NCI-H526 treated with DMSO at 0.1 percent for 48 hours (cell line): ENCODE data around the gene TMEM229B.
A peak's percentile ranks its signal among the peaks of the same experiment; 100 is the strongest.

Experiments used
- DNase-seq: peaks from one replicate; lab custom pipeline; 2025; lab: John Stamatoyannopoulos, UW

The TMEM229B gene

GRCh38 chr14:67514650-67515385, 26.3 kb upstream of the TMEM229B start:
- no peak for DNase-seq

- DNase-seq: no peak
These were observed 25.7 kb upstream of the TMEM229B start for GRCh38 chr14:67514203-67514607.

GRCh38 chr14:67513631-67514108, 25.1 kb upstream of the TMEM229B start:
- DNase-seq: no peak

- DNase-seq: no peak
These were observed 24.2 kb upstream of the TMEM229B start for GRCh38 chr14:67512463-67513310.

- DNase-seq: no peak
These were observed 22.3 kb upstream of the TMEM229B start for GRCh38 chr14:67510836-67511235.

- DNase-seq: no peak
These were observed 21.6 kb upstream of the TMEM229B start for GRCh38 chr14:67510121-67510520.

- no peak for DNase-seq
These were observed 20.4 kb upstream of the TMEM229B start for GRCh38 chr14:67508956-67509355.

- DNase-seq: no peak
These were observed 16.7 kb upstream of the TMEM229B start for GRCh38 chr14:67505254-67505653.

- no peak for DNase-seq
These were observed 14.8 kb upstream of the TMEM229B start for GRCh38 chr14:67503331-67503730.

GRCh38 chr14:67502867-67503266, 14.3 kb upstream of the TMEM229B start:
- peak; percentile 35 for DNase-seq

- DNase-seq: no peak
These were observed 13.1 kb upstream of the TMEM229B start for GRCh38 chr14:67501670-67502069.

- DNase-seq: no peak
These were observed 12.5 kb upstream of the TMEM229B start for GRCh38 chr14:67500981-67501380.

GRCh38 chr14:67497716-67498115, 9.2 kb upstream of the TMEM229B start:
- no peak for DNase-seq

GRCh38 chr14:67497216-67497615, 8.7 kb upstream of the TMEM229B start:
- no peak for DNase-seq

GRCh38 chr14:67495827-67496226, 7.3 kb upstream of the TMEM229B start:
- no peak for DNase-seq

- DNase-seq: no peak
These were observed 4.7 kb upstream of the TMEM229B start for GRCh38 chr14:67493092-67493717.

GRCh38 chr14:67492538-67492937, 4.0 kb upstream of the TMEM229B start:
- no peak for DNase-seq

GRCh38 chr14:67491741-67492507, 3.4 kb upstream of the TMEM229B start:
- DNase-seq: no peak

GRCh38 chr14:67491285-67491684, 2.8 kb upstream of the TMEM229B start:
- no peak for DNase-seq

- no peak for DNase-seq
These were observed 1.7 kb upstream of the TMEM229B start for GRCh38 chr14:67490196-67490595.

- DNase-seq: no peak
These were observed 1.2 kb downstream of the TMEM229B start for GRCh38 chr14:67487332-67487731.

- DNase-seq: no peak
These were observed 1.6 kb downstream of the TMEM229B start for GRCh38 chr14:67486890-67487289.
